Measurements from ENCODE around the gene RHBDF2.

Gene RHBDF2

GRCh38 chr17:76477576-76477975 is 23.6 kb downstream of the RHBDF2 start:
- no peak for DNase-seq

DNA sequence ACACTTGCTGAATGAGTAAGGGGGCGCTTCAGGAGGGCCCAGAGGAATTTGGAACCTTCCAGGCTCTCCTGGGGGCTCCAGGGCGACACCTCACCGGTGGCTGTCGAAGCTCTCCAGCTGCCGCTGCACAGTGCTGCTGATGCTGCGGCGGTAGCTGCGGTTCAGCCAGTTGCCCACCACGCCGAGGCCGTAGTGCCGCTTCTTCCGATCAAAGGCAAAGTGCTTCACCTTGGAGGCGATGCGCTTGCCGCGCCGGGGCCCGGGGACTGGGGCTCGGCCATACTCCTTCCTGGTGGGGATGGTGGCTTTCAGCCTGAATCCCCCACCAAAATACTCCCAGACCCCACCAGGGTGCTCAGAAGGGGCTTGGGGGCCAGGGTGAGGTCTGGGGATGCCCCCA is 24.5 kb downstream of the RHBDF2 start:
- DNase-seq = no peak

DNA sequence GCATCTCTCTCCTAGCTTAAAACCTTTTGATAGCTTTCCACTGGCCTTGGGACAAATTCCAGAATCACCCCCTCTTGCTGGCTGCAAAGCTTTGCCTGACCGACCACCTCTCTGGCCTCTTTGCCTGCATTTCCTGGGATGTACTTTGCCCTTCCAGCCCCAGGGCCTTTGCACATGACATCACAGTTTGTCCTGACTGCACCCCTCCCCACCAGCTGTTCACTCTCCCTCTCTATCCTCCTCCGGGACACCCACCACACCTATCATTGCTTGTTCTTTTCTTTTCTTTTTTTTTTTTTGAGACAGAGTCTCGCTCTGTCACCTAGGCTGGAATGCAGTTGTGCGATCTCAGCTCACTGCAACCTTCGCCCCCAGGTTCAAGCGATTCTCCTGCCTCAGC is 25.9 kb downstream of the RHBDF2 start:
- no peak for DNase-seq

GRCh38 chr17:76474894-76475293 is 26.3 kb downstream of the RHBDF2 start:
- DNase-seq = no peak

DNA sequence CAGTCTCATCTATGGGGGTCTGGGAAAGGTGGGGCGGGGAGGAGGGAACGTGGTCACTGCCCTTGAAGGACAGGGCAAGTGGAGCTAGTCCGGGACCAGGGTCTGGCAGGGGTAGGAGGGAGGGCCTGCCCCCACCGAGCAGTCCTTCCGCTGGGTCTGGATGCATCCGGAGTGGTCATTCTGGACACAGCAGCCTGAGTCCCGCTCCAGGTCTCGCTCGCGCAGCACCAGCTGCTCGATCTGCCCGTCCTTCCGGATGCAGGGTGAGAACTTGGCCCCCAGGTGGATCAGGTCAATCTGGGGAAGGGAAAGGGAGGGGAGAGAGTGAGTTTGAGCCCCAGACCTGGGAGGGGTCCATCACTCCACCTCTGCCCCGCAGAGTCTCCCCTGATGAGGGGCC is 27.0 kb downstream of the RHBDF2 start:
- no peak for DNase-seq

DNA sequence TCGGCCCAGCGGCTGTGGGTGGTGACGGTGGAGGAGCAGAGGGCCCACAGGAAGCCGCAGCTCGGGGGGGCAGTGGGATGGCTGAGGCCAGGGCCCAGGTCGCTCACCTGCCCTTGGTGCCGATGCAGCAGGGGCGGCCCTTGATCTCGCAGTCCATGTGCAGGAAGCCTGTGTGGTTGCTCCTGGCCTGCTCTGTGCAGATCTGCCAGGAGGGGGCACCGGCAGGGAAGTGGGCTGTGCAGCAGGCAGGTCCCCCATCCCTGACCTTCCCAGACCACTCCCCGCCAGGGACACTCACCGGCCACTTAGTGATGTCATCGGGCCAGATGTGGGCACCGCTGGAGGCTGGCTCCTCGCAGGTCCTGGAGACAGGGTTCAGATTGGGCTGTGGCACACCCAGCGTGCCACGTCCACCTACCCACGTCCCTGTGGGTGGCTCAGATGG is 27.7 kb downstream of the RHBDF2 start:
- no peak for DNase-seq

DNA sequence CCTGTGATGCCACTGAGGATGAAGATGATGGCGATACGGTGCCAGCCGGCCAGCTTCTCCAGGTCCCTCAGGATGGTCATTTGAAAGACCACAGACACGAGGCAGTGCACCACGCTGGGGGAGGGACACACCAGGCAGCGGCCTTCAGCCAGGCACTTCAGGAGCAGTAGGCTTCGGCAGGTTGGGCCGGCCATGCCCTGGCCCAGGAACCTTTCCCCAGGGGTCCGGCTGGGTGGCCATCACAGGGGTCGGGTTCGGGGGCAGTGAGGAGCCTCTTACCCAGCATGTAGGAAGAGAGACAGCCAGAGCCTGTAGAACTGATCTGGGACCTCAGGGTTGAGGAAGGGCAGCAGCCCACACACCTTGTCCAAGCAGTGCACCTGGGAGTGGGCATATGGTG is 28.5 kb downstream of the RHBDF2 start:
- no peak for DNase-seq

- DNase-seq = no peak
Observed at GRCh38 chr17:76472258-76472645, 29.0 kb downstream of the RHBDF2 start.

DNA sequence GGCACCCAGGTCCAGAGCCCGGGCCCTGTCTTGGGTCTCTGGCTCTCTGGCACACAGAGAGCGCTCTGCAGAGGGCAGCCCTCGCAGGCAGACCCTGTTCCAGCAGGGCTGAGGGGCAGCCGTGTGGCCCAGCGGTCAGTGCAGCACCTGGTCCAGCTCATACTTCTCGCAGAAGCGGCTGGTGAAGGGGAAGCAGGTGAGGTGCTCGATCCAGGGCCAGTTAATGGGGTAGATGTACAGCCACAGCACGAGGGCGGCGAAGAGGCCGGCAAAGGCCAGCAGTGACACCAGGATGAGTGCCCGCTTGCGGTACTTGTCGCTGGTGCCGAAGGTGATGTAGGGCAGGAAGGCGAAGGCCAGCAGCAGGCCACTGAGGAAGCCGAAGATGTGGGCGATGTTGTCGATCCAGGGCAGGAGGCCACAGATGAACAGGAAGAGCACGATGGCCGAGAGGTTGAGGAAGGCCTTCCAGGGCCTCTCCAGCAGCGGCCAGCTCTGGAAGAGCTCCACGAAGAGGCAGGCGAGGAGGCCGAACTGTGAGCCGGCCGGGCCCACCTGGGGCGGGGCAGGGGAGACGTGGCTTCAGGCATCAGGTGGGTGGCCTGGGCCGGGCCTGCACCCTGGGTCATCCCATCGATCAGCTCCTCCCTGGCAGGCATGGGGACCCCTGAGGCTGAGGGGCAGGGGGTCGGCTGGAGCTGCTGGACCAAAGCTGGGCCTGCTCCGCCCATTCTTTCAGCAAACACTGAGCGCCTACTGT is 29.5 kb downstream of the RHBDF2 start:
- no peak for DNase-seq

DNA sequence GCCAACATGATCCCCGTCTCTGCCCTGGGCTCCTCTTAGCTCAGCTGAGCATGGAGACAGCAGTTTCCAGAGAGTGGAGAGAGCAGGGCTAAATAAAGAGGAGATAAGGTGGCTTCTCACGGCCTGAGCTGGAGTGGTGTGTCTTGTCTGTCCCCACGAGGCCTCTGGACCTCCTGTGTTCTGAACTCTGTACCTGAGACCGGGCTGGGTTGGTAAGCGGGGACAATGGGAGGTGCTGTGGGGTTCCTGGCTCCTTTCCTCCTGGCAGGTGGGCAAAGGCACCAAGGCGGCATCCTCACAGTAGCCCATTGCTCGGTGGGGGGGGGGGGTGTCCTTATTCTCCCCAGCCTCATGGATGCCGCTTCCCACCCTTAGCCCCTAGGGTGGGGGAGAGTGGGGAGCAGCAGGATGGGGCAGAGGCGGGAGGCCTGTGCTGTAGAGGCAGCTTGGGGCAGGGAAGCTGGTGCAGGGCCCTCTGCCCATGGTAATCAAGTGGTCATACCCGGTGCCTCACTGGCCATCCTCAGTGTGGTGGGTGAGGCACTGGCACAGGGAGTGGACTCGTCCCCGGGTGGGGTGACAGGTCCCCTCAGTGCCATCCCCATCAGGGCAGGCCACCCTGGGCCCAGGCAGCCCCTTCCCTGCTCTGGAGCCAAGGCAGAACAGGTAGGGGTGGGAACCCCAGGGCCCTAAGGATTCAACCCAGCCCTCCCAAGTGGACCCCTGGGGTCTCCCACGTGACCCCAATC is 31.1 kb downstream of the RHBDF2 start:
- DNase-seq = no peak

GRCh38 chr17:76469076-76469990 is 31.9 kb downstream of the RHBDF2 start:
- no peak for DNase-seq

DNA sequence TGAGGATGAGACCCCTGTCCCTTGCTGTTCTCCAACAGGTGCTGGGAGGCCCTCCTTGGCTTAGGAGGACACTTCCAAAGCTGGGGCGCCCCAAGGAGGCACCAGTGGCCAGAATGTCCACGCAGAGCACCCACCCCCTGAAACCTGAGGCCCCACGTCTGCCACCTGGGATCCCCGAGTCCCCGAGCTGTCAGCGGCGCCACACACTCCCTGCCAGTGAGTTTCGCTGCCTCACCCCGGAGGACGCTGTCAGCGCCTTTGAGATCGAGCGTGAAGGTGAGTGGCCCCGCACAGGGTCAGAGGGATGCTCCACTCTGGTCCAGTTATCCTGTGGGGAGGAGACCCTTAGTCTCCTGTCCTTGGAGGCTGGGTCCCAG is 32.6 kb downstream of the RHBDF2 start:
- no peak for DNase-seq

DNA sequence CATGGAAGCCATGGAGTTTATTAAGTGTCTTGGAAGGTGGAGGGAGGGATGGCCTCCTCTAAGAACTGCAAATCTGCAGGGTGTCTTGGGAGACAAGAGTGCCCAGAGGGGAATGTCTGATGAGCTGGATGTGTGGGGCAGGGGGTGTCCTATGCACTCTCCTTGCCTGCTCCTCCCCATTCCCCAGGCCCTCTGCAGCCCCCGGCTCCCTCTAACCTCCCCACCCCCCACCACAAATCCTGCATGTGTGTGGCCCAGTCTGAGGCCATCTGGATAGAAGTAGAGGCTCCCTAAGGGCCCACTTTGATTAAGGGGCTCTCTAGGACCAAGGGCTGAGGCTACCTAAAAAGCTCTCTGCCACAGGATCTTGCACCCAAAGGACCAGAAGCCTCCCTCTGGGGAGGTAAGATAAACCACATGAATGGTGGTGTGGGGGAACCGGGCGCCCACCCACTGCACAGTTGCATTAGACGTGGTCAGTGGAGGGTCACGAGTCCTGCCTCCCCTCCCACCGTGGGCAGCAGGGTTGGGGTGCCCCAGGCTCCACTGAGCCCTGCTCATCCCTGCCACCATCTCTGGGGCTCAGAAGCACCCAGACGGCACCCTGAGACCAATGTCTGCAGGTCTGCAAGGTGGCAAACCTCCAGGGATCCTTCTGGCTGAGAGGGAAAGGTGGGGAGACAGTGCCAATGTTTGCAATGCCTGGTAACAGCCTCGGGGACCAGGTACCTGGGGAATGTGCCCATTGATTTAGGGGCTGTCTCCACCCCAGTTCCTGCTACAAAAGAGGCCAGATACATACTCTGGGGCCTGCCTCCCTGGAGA is 33.2 kb downstream of the RHBDF2 start:
- DNase-seq = no peak

DNA sequence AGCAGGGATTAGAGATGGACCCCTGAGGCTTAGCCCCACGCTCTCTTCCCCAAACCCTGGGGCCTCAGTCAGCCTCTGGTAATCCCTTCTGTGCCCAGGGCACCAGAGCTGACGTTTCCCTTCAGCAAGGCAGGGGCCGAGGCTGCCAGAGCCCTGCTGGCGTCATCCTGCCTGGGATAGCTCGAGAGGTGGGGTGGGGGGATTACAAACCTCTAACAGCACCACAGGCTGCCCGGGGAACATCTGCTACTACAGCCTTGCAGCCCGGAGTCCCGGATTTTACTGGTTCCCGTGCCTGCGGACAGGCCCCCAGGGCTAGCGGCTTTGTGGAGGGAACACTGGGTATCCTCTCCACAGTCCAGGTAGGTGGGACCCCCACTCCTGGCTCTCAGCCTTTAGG is 33.9 kb downstream of the RHBDF2 start, which contains the start of gene AANAT:
Gene AANAT, plus strand, starts transcription at position 238 of the 400 bp plus-strand sequence. CDS start 1,144 bp downstream, outside the sequence.
- DNase-seq = no peak

GRCh38 chr17:76466775-76467130 is 34.5 kb downstream of the RHBDF2 start:
- DNase-seq = no peak

DNA sequence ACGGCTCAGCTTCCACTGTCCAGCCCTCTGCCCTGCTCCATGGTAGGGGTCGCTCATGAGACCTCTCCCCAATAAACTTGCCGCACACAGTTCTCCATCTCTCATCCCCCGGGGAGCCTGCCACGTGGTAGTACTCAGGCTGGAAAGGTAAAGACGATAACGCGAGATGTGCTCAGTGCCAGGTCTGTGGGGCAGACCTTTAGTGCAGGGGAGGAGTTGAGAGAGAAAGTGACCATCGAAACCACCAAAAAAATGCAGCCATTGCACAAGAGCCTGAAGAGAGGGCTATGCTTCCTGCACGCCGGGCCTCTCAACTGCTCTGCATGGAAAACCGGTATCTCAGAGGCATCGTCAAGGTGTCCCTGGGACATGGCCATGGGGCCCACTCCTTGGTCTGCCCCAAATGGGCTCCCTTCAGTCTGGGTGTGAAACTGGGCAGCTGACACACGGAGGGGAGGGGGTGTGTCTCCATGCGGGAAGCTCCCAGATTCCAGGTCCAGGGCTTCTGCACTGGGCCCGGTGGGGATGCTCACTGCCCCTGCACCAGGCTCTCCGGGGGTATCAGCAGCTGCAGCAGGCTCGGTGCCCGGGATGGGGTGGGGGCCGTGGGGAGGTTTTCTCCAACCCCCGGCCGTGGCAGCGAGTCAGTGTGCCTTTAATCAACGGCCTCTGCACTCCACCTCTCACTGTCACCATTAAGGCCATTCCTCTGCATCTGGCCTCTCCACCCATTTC is 38.5 kb downstream of the RHBDF2 start:
- no peak for DNase-seq

DNA sequence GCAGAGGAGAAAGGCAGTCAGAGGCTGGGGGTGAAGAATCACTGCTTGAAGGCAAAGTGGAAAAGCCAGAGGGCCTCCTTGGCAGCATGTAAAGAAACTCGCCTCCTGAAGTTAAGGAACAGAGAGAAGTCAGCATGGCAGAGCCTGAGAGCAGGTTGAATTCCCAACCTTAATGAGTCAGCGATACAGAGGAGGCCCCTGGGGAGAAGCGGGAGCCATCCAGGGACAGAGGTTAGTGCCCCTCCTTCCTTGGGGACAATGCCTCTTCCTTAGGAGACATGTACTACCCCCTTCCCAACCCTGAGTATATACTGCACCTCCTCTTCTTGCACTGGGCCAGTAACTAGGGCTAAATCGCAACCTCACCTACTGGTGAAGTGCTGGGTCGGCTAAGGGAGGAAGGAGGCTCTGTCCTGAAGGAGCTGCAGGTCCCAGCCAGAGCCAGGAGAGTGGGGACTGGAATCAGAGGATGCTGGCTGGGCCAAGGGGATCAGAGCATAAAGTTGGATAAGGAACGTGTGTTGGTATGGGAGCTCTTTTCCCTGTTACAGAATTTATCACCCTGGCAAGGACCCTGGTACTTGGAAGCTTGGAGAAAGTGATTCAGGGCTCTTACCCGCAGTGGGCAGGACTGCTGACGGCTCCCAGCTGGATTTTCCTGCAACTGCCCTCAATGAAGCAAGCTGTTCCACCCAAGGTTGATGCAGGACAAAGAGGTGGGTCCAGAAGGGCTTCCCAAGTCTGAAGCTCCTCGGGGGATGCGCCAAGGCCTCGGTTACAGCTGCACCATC is 39.3 kb downstream of the RHBDF2 start:
- DNase-seq = no peak

GRCh38 chr17:76459674-76460073 is 41.5 kb downstream of the RHBDF2 start:
- no peak for DNase-seq

GRCh38 chr17:76458580-76459490 is 42.4 kb downstream of the RHBDF2 start:
- DNase-seq = peak; percentile 14

DNA sequence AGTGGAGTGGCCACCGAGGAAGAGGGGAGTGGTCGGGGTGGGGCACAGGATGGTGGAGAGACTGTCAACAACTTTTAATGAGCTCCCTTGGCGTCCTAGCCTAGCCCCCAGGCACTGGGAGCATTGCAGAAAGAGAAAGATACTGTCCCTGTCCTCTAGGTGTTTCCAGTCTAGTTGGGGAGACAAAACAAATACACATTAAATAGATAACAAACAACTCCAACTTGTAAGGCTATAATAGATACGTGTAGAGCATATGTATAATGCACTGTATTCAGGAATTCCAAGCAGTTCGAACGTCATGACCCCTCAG is 47.8 kb downstream of the RHBDF2 start:
- no peak for DNase-seq

Measured in DMS79 (cell line).